DND-41 (cell line): ENCODE results near the gene PLCG1.

Experiments
- ATAC-seq: fragments of 200-7000 bp; cut with Tn5 transposase; 3 replicates; pipeline ENCODE4 v1.9.1; 2021; ENCODE audit warnings: low read depth; ENCODE audit not compliant: insufficient read depth
- DNase-seq: peaks from one replicate; pipeline ENCODE4 v3.0.0-alpha.2; 2020
- H2AFZ ChIP-seq: 2 replicates; pipeline ENCODE4 v1.6.0; 2012; ENCODE audit warnings: low read depth, low read length
- H3K27ac ChIP-seq: 2 replicates; pipeline ENCODE4 v1.5.1; 2012; ENCODE audit warnings: low read length, inconsistent platforms
- H3K27me3 ChIP-seq: fragments of 200-600 bp; sonication (generic); 2 replicates; pipeline ENCODE4 v1.6.0; 2012; ENCODE audit warnings: low read length, mild to moderate bottlenecking, inconsistent platforms; ENCODE audit not compliant: insufficient read depth, poor library complexity
- H3K36me3 ChIP-seq: 2 replicates; pipeline ENCODE4 v1.5.1; 2012; ENCODE audit warnings: low read length, inconsistent platforms; ENCODE audit not compliant: insufficient read depth
- H3K4me1 ChIP-seq: 2 replicates; pipeline ENCODE4 v1.5.1; 2012; ENCODE audit warnings: mild to moderate bottlenecking, low read length; ENCODE audit not compliant: insufficient read depth
- H3K4me2 ChIP-seq: 2 replicates; pipeline ENCODE4 v1.6.0; 2012; ENCODE audit warnings: mild to moderate bottlenecking, moderate library complexity, low read length, inconsistent platforms; ENCODE audit not compliant: insufficient read depth
- H3K4me3 ChIP-seq, 2 experiments: fragments of 200-600 bp in 1 of 2; shearing (Covaris generic) in 1 of 2; 2 replicates each; pipeline ENCODE4 v1.5.1; 2012 to 2016; ENCODE audit warnings: inconsistent platforms in 2 of 2, low read length in 2 of 2, mild to moderate bottlenecking in 2 of 2, low read depth in 1 of 2, moderate library complexity in 1 of 2
- H3K79me2 ChIP-seq: 2 replicates; pipeline ENCODE4 v1.6.0; 2012; ENCODE audit warnings: low read length, inconsistent platforms; ENCODE audit not compliant: insufficient read depth
- H3K9ac ChIP-seq: 2 replicates; pipeline ENCODE4 v1.6.0; 2012; ENCODE audit warnings: low read depth, mild to moderate bottlenecking, inconsistent platforms, low read length, moderate library complexity
- H3K9me3 ChIP-seq: 2 replicates; pipeline ENCODE4 v1.5.1; 2012; ENCODE audit warnings: low read length, moderate library complexity, mild to moderate bottlenecking, inconsistent platforms; ENCODE audit not compliant: insufficient read depth, severe bottlenecking
- H4K20me1 ChIP-seq: 2 replicates; pipeline ENCODE4 v1.6.0; 2012; ENCODE audit warnings: low read length; ENCODE audit not compliant: insufficient read depth
- EZH2 ChIP-seq: IDR thresholded peaks from 3 replicates; pipeline ENCODE4 v1.6.1; 2012; ENCODE audit warnings: borderline replicate concordance, low read depth, mild to moderate bottlenecking, moderate library complexity, low read length, inconsistent platforms; ENCODE audit not compliant: severe bottlenecking
- TF ChIP-seq, protein P1 (sequence below): IDR thresholded peaks from 2 replicates; pipeline ENCODE4 v1.5.1; 2012; ENCODE audit warnings: borderline replicate concordance, low read length, moderate library complexity, mild to moderate bottlenecking; ENCODE audit not compliant: poor library complexity, severe bottlenecking; ENCODE audit errors: extremely low read depth

Gene PLCG1

DNA sequence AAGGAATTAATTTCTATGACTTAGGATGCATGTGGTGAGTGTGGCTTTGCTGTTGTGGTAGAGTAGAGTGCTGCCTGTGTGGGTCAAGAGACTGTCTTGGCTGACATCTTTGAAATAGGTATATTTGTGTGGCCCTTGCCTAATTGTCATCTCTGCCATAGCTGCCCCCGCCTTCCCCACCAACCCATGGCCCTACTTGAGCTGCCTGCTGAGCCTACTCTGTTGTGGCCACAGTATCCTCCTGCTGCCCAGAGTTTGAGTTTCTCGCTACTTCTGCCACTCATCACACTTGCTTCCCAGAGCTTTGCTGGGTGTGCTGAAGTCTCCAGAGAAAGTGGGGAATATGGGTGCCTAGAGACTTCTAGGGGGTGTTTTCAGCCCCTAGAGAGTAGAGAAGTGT is 8.0 kb downstream of the PLCG1 start:
- Histone ChIP-seq H3K4me2 (no peak overlapping the region), H3K27me3 (no peaks in the 10 kb centered on the region), H3K4me1 (peaks cover 55% of the 10 kb centered on the region), H4K20me1 (peaks cover 99% of the 10 kb centered on the region), H2AFZ (no peak overlapping the region), H3K4me3 (no peak overlapping the region), H3K79me2 (peaks cover 100% of the 10 kb centered on the region), H3K9me3 (no peaks in the 10 kb centered on the region), H3K27ac (peak overlapping the region; percentile 12; the same call in 1 of the 2 replicates), H3K36me3 (peaks cover 88% of the 10 kb centered on the region), H3K9ac (no peak overlapping the region)
- no peak for DNase-seq
- ATAC-seq = no peak
- TF ChIP-seq, protein P1, sequence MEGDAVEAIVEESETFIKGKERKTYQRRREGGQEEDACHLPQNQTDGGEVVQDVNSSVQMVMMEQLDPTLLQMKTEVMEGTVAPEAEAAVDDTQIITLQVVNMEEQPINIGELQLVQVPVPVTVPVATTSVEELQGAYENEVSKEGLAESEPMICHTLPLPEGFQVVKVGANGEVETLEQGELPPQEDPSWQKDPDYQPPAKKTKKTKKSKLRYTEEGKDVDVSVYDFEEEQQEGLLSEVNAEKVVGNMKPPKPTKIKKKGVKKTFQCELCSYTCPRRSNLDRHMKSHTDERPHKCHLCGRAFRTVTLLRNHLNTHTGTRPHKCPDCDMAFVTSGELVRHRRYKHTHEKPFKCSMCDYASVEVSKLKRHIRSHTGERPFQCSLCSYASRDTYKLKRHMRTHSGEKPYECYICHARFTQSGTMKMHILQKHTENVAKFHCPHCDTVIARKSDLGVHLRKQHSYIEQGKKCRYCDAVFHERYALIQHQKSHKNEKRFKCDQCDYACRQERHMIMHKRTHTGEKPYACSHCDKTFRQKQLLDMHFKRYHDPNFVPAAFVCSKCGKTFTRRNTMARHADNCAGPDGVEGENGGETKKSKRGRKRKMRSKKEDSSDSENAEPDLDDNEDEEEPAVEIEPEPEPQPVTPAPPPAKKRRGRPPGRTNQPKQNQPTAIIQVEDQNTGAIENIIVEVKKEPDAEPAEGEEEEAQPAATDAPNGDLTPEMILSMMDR = no peak
- no peak for TF ChIP-seq EZH2

DNA sequence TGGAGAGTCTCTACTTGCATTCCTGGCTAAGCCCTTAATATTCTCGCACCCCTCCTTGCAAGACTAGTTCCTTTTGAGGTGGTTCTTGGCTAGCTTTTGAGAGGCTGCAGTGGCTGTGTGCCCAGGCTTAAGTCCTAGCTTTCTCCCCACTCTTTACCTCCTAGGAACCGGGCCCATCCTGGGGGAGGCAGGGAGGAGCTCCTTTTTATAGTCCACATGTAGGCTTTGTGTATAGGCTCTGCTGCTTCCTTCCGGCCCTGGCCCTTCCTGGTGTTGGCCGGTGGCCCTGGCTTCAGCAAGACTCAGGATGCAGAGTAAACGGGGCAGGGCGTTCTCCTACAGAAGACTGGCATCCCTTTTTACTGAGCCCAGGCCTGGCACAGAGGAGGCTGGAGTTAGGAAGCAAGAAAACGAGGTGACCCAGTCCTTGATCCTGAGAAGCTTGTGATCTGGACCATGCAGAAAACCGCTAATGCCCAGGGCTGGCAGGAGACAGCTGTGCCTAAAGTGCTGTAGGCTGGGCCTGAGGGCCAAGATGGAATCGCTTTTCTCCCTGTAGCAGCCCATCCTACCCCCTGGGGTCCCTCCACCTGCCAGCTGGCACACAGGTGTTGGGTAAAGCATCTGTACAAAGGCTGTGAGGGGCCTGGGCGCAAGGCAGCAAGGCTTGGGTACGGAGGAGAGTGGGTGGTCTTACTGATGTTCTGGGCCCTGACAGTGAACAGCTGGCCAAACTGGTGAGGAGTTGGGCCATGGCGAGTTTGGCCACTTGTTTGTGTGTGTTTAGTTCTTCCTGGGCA is 8.7 kb downstream of the PLCG1 start:
- Histone ChIP-seq H3K27me3 (no peaks in the 10 kb centered on the region), H3K4me2 (peak overlapping the region; percentile 3; the same call in 1 of the 2 replicates), H3K9me3 (no peaks in the 10 kb centered on the region), H3K36me3 (peaks cover 80% of the 10 kb centered on the region), H3K4me3 (no peak overlapping the region), H3K79me2 (peaks cover 100% of the 10 kb centered on the region), H3K9ac (no peak overlapping the region), H2AFZ (no peak overlapping the region), H3K27ac (peak overlapping the region; percentile 22; the same call in 1 of the 2 replicates), H4K20me1 (peaks cover 99% of the 10 kb centered on the region), H3K4me1 (peaks cover 48% of the 10 kb centered on the region)
- DNase-seq = no peak
- no peak for ATAC-seq
- no peak for TF ChIP-seq EZH2
- TF ChIP-seq, protein P1 = no peak

DNA sequence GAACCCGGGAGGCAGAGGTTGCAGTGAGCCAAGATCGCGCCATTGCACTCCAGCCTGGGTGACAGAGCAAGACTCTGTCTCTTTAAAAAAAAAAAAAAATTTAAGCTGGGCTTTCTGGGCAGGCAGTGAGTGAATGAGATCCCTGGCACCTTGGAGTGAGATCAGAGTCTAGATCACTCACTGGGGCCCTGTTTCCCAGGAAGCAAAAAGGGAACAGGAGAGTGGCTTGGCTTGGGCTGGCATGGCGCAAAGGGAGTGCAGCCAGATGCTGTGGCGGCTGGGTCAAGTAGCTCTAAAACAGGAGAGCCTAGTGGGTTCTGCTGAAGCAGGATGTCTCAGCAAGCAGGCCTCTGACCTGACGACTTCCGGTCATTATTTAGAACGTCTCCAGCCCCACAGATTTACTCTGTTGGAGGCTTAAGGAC is 10.4 kb downstream of the PLCG1 start:
- Histone ChIP-seq H3K4me2 (no peak overlapping the region), H4K20me1 (peaks cover 99% of the 10 kb centered on the region), H3K27ac (no peak overlapping the region), H2AFZ (no peak overlapping the region), H3K9me3 (no peaks in the 10 kb centered on the region), H3K79me2 (peaks cover 100% of the 10 kb centered on the region), H3K4me1 (peaks cover 34% of the 10 kb centered on the region), H3K9ac (no peak overlapping the region), H3K4me3 (no peak overlapping the region), H3K36me3 (peaks cover 79% of the 10 kb centered on the region), H3K27me3 (no peaks in the 10 kb centered on the region)
- TF ChIP-seq, protein P1 = no peak
- TF ChIP-seq EZH2 = no peak
- no peak for DNase-seq
- no peak for ATAC-seq
